PC-3 (cell line): ENCODE results near the gene PIN1. TPM values are rescaled to one million over a fixed set of nuclear protein-coding genes. Genes with fewer than 3 reads are reported as not detected.

Source experiments
- ATAC-seq: fragments of 200-7000 bp; cut with Tn5 transposase; 2 replicates; pipeline ENCODE4 v1.9.1; 2020; ENCODE audit warnings: mild to moderate bottlenecking, moderate library complexity
- BruUV-seq: library from RNA; stranded (reverse); fragments of 400-500 nt; replicated peaks from 2 replicates; lab custom pipeline; 2021; lab: Mats Ljungman, UMichigan
- CTCF ChIA-PET: fragments of 300-600 bp; sonication (Branson Sonifier 250); formaldehyde crosslinking; loops from one replicate; lab custom pipeline; 2022; ENCODE audit warnings: antibody characterized with exemption; lab: Charles Lee
- POLR2A ChIA-PET: fragments of 300-600 bp; sonication (Branson Sonifier 250); formaldehyde crosslinking; loops from one replicate; lab custom pipeline; 2022; ENCODE audit warnings: antibody characterized with exemption; ENCODE audit not compliant: unreplicated experiment; lab: Charles Lee
- DNase-seq: peaks from one replicate; pipeline ENCODE4 v3.0.0-alpha.2; 2015
- H2AFZ ChIP-seq: fragments of 300-600 bp; sonication (generic); 2 replicates; pipeline ENCODE4 v1.6.0; 2016; ENCODE audit warnings: antibody characterized with exemption, low read length
- H3F3A ChIP-seq: fragments of 300-600 bp; sonication (generic); one replicate; pipeline ENCODE4 v1.6.0; 2017; ENCODE audit warnings: antibody characterized with exemption, low read length, control low read depth, mild to moderate bottlenecking; ENCODE audit not compliant: unreplicated experiment
- H3K27ac ChIP-seq: fragments of 300-600 bp; sonication (generic); 2 replicates; pipeline ENCODE4 v1.5.1; 2016; ENCODE audit warnings: mild to moderate bottlenecking, low read length
- H3K27me3 ChIP-seq: fragments of 300-600 bp; sonication (generic); 2 replicates; pipeline ENCODE4 v1.6.1; 2016; ENCODE audit warnings: low read length, mixed read lengths
- H3K36me3 ChIP-seq: fragments of 300-600 bp; sonication (generic); 2 replicates; pipeline ENCODE4 v1.6.1; 2016; ENCODE audit warnings: low read depth, mixed run types, low read length, mixed read lengths
- H3K4me1 ChIP-seq: fragments of 300-600 bp; sonication (generic); 2 replicates; pipeline ENCODE4 v1.5.1; 2016; ENCODE audit warnings: low read length; ENCODE audit not compliant: insufficient read depth
- H3K4me2 ChIP-seq: fragments of 300-600 bp; sonication (generic); 2 replicates; pipeline ENCODE4 v1.6.0; 2016; ENCODE audit warnings: low read length
- H3K4me3 ChIP-seq: fragments of 300-600 bp; sonication (generic); 2 replicates; pipeline ENCODE4 v1.5.1; 2016; ENCODE audit warnings: mild to moderate bottlenecking, low read length, mixed read lengths
- H3K79me2 ChIP-seq: fragments of 300-600 bp; sonication (generic); 2 replicates; pipeline ENCODE4 v1.6.1; 2017; ENCODE audit warnings: low read length, mixed read lengths
- H3K9ac ChIP-seq: fragments of 300-600 bp; sonication (generic); 2 replicates; pipeline ENCODE4 v1.6.0; 2016; ENCODE audit warnings: mild to moderate bottlenecking, low read length
- H3K9me2 ChIP-seq: fragments of 300-600 bp; sonication (generic); replicated peaks from 2 replicates; pipeline ENCODE4 v1.6.1; 2016; ENCODE audit warnings: mixed run types, low read length, mixed read lengths
- H3K9me3 ChIP-seq: fragments of 300-600 bp; sonication (generic); 2 replicates; pipeline ENCODE4 v1.6.1; 2016; ENCODE audit warnings: low read length, mixed read lengths
- H4K20me1 ChIP-seq: fragments of 300-600 bp; sonication (generic); 2 replicates; pipeline ENCODE4 v1.6.1; 2016; ENCODE audit warnings: low read length, mixed read lengths
- CTCF ChIP-seq: fragments of 300-600 bp; sonication (generic); conservative IDR thresholded peaks from 2 replicates; pipeline ENCODE4 v1.5.1; 2017; ENCODE audit warnings: antibody characterized with exemption, low read depth, mild to moderate bottlenecking, low read length
- EZH2 ChIP-seq: fragments of 300-600 bp; sonication (generic); IDR thresholded peaks from one replicate; pipeline ENCODE4 v1.6.1; 2017; ENCODE audit warnings: antibody characterized with exemption, mild to moderate bottlenecking, low read length; ENCODE audit not compliant: unreplicated experiment
- EZH2phosphoT487 ChIP-seq: fragments of 300-600 bp; sonication (generic); IDR thresholded peaks from 2 replicates; pipeline ENCODE4 v1.6.1; 2018; ENCODE audit warnings: mild to moderate bottlenecking, antibody characterized with exemption, low read length, borderline replicate concordance
- intact Hi-C: fragments of 100-400 bp; cut with micrococcal nuclease; formaldehyde crosslinking; loops from 2 replicates; pipeline ENCODE4 v1.9.0; 2023
- total RNA-seq: library from RNA; depleted of rRNA; stranded (reverse); fragments of >200 nt; gene quantifications from 2 replicates; pipeline ENCODE4 v1.2.3, GENCODE V29; 2014

Gene PIN1
- total RNA-seq, 1 experiment from 2014 or later: 314 TPM

GRCh38 chr19:9796113-9796773, 38.9 kb upstream of the PIN1 start:
- peak overlapping the region; percentile 30; the same call in 1 of the 2 replicates for H3K4me3 ChIP-seq
- H3K27me3 ChIP-seq: no peaks in the 10 kb centered on the region
- peak; percentile 98 for DNase-seq
- peak; percentile 56 for ATAC-seq
- no peaks in the 10 kb centered on the region for H3K79me2 ChIP-seq
- H2AFZ ChIP-seq: peak overlapping the region; percentile 66
- H4K20me1 ChIP-seq: no peaks in the 10 kb centered on the region
- intact Hi-C loops: loop anchor here (1.0 kb wide), 7 partner anchors 23 to 660 kb away; partner anchors contain the start of genes FBXL12, ZNF266 and ZNF317
- H3K9ac ChIP-seq: no peak overlapping the region
- H3F3A ChIP-seq: peaks cover 4% of the 10 kb centered on the region
- H3K27ac ChIP-seq: no peak overlapping the region
- CTCF ChIA-PET: interaction anchor here (0.6 to 0.9 kb wide), 2 partner anchors 27 to 471 kb away, joined by 3 to 6 read pairs; partner anchors contain the start of gene ZNF846
- H3K9me3 ChIP-seq: no peaks in the 10 kb centered on the region
- POLR2A ChIA-PET: interaction anchor here (0.6 kb wide), 1 partner anchor 170 kb away, joined by 5 read pairs; no protein-coding TSS in a partner anchor
- peak overlapping the region; percentile 53 for H3K4me2 ChIP-seq
- H3K9me2 ChIP-seq: no peaks in the 10 kb centered on the region
- no peaks in the 10 kb centered on the region for H3K36me3 ChIP-seq
- peaks cover 16% of the 10 kb centered on the region for H3K4me1 ChIP-seq
- no TSS peak for BruUV-seq
- TF ChIP-seq EZH2phosphoT487 (no peak), CTCF (peak; percentile 98)

- peaks cover 4% of the 10 kb centered on the region for H3F3A ChIP-seq
- H3K27ac ChIP-seq: peak overlapping the region; percentile 50
- H3K36me3 ChIP-seq: no peaks in the 10 kb centered on the region
- H3K9me2 ChIP-seq: no peaks in the 10 kb centered on the region
- no peak overlapping the region for H3K9ac ChIP-seq
- H3K9me3 ChIP-seq: no peaks in the 10 kb centered on the region
- H3K4me1 ChIP-seq: peaks cover 16% of the 10 kb centered on the region
- no TSS peak for BruUV-seq
- no peaks in the 10 kb centered on the region for H3K27me3 ChIP-seq
- H3K4me2 ChIP-seq: peak overlapping the region; percentile 57
- DNase-seq: peak; percentile 91
- H3K79me2 ChIP-seq: no peaks in the 10 kb centered on the region
- POLR2A ChIA-PET: no interaction called here
- intact Hi-C loops: no loop called here
- TF ChIP-seq EZH2phosphoT487 (no peak), EZH2 (no peak)
- no peaks in the 10 kb centered on the region for H4K20me1 ChIP-seq
- no peak overlapping the region for H2AFZ ChIP-seq
- CTCF ChIA-PET: no interaction called here
- peak; percentile 20; the same call in 1 of the 2 replicates for ATAC-seq
- peak overlapping the region; percentile 12; the same call in 1 of the 2 replicates for H3K4me3 ChIP-seq
Measured at GRCh38 chr19:9797871-9798270, 37.2 kb upstream of the PIN1 start.

GRCh38 chr19:9799162-9799561, 36.0 kb upstream of the PIN1 start:
- Histone ChIP-seq H3K9ac (no peak overlapping the region), H3K9me2 (no peaks in the 10 kb centered on the region), H3K4me2 (no peak overlapping the region), H3K4me1 (peaks cover 16% of the 10 kb centered on the region), H3K9me3 (no peaks in the 10 kb centered on the region), H3K79me2 (no peaks in the 10 kb centered on the region), H3K27ac (no peak overlapping the region), H2AFZ (no peak overlapping the region), H4K20me1 (no peaks in the 10 kb centered on the region), H3K36me3 (no peaks in the 10 kb centered on the region), H3F3A (peaks cover 4% of the 10 kb centered on the region), H3K27me3 (no peaks in the 10 kb centered on the region), H3K4me3 (no peak overlapping the region)
- CTCF ChIA-PET: interaction anchor here (0.7 kb wide), 1 partner anchor 30 kb away, joined by 13 read pairs; the partner anchor contains the start of gene ZNF846
- DNase-seq (no peak), ATAC-seq (no peak)
- POLR2A ChIA-PET: no interaction called here
- intact Hi-C loops: no loop called here
- no peak for TF ChIP-seq CTCF
- no peak for TF ChIP-seq EZH2
- no peak for TF ChIP-seq EZH2phosphoT487
- no TSS peak for BruUV-seq
